HG03280 (cell line): ENCODE data around the gene PLIN4.

Source experiments
- ATAC-seq: cut with Tn5 transposase; IDR thresholded peaks from one replicate; pipeline ENCODE4 v1.9.1; 2021; ENCODE audit warnings: mild to moderate bottlenecking, moderate library complexity; ENCODE audit not compliant: unreplicated experiment

Gene PLIN4

DNA sequence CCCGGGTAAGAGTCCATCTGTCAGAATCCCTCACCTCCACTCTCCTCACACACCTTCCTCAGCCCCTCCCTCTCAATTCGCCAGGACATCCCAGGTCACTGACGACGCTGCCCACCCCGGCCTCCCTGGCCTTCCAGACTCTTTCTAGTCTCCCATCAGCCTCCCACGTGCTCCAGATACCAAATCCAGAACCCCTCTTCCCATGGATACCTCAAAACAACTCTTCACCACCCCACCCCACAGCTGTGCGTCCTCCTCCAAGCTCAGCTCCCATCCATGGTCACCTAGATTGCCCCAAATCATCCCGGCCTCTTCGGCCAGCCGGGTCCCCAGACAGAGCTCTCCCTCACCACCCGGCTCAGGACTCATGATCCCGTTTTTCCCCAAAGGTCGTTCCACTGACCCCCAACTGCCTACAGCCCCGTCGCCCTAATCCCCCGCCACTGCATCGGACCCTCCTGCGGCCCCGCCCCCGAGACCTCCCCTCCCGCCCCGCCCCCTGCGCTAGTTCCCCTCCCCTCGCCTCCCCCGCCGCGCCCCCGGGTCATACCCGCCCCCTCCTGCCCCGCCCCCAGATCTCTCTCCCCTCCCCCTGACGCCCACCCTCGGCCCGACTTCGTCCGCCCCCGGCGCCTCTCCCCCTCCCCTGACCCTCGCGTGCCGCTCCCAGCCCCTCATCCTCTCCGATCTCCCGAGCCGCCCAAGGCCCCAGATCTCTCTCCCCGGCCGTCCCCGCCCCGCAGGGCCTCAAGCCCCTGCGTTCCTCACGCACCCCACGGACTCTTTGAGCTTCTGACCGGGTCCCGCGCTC, 61.2 kb downstream of the PLIN4 start:
- ATAC-seq, result peak; percentile 15

- ATAC-seq, result no peak
Observed at GRCh38 chr19:4456476-4456842, 61.8 kb downstream of the PLIN4 start.

DNA sequence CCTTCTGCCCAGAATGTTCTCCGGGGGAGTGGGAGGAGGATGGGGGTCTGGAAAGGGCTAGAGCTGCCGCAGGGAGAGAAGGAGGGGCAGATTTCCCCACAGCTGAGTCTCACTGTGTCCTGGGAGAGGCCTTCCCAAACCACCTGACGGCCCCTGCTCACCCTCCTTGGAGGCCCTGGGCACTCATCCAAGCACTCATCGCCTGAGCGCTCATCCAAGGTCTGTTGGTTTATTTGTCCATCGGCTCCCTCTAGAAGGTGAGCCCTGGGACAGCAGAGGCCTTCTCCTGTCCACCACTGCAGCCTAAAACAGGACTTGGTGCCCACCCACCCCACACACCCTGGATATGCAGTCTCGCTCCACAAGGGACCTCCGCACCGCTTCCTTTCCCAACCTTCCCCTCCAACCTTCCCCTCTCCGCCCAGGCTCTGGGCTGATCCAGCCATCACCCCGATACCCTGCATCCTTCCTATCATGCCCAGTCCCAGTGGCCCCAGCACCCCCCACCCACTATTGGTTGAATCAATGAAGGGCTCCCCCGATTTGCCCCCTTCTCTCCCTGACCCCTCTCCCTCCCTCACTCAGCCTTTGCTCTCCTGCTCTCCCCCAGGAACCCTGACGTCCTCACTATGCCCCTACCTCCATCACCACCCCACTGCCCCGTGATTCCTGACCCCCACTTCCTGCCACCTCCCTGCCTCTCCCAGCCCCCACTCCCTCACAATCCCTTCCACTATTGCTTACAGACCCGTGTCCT, 62.4 kb downstream of the PLIN4 start:
- no peak for ATAC-seq

DNA sequence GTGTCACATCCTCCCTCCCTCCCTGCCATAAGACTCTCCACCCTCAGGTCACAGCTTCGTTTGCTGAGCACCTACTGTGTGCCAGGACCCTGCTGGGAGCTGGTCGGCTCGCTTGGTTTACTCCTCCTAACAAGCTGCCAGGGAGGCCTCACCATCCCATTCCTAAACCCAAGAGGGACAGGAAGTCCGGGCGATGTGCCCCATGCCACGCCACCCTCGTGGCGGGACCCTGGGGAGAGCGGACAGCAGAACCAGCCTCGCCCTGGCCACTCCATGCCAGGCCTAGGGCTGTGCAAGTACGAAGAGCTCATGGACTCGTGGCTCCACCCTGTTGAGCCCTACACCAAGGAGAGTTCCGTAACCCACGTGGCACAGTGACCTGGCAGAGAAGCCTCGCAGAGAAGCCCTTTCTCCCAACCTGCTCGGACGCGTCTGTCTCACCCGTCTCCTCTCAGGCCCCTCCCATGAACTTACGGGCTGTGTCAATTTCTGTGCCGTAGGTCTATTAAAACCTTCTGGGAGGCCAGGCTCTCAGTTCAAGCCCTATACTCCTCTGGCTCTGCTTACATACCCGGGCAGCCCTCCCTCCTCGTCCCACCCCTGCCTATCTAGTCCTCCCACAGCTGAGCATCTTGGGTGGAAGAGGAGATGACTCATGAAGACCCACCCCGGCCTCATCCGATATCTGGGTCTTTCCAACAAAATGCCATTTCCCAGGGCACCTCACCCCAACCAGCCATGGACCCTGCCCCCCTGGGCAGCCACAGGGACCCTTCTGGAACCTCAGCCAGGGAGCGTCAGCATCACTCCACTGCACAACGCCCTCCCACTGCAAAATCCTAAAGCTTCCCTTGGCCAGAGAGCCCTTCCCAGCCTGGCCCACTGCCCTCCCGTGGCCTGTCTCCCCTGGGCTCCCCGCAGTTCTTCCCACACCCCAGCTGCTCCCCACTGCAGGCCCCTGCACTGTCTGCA, 63.3 kb downstream of the PLIN4 start:
- no peak for ATAC-seq

- no peak for ATAC-seq
Observed at GRCh38 chr19:4453232-4454179, 64.8 kb downstream of the PLIN4 start.

DNA sequence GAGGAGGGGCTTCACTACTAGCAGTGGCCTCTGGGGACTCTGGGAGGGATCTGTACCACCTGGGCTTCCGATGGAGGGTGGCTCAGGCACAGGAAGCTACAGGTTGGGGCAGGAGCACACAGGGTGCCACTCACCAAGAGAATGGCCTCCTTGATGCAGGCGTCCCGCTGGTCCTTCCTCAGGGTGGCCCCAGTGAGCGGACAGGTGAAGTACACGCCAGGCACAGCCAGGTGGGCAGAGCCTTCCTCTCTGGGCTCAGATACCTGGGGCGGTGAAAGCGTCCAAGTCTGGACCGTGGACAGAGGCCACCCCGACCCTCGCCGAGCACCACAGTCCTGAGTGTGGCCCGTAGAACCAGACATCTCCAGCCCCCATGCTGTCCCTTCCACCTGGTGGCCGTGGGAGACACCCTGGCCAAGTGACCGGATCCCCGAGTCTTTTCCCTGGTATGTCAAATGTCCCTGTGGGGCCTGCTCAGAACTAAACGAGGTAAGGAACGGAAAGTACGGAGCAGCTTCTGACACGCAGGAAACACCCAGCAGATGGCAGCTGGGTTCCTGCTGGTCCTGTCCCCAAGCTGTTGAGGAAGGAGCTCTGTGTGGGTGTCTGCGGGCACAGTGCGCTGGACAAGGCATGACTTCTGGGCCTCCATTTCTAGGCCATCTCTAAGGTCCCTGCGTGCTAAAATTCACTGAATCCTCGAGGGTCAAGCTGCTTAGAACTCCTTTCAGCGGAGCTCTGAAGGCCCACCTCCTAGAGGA, 65.9 kb downstream of the PLIN4 start:
- no peak for ATAC-seq
